NCI-H82 (cell line): ENCODE measurements around the gene ACR.
"Not testable (repeated sequence)": the region's sequence is repeated elsewhere in the genome, so short reads cannot be mapped to it uniquely, and the experiment has no call there.

Experiments used
- DNase-seq: peaks from one replicate; lab custom pipeline; 2025; lab: John Stamatoyannopoulos, UW

Gene ACR

GRCh38 chr22:50732681-50733080 lies 5.3 kb upstream of the ACR start:
- no peak for DNase-seq

GRCh38 chr22:50733521-50734342 lies 4.3 kb upstream of the ACR start:
- no peak for DNase-seq

- DNase-seq, result no peak
Measured at GRCh38 chr22:50734343-50734771, 3.6 kb upstream of the ACR start.

- DNase-seq, result no peak
Measured at GRCh38 chr22:50734986-50735738, 2.8 kb upstream of the ACR start.

- DNase-seq, result no peak
Measured at GRCh38 chr22:50735739-50736030, 2.3 kb upstream of the ACR start.

GRCh38 chr22:50738649-50739227 lies 734 bp downstream of the ACR start:
- DNase-seq, result no peak

GRCh38 chr22:50739279-50739691 lies 1.3 kb downstream of the ACR start:
- DNase-seq, result no peak

GRCh38 chr22:50739894-50740293 lies 1.9 kb downstream of the ACR start:
- DNase-seq, result no peak

- not testable (repeated sequence) for DNase-seq
Measured at GRCh38 chr22:50740714-50741113, 2.7 kb downstream of the ACR start.

- not testable (repeated sequence) for DNase-seq
Measured at GRCh38 chr22:50744424-50744823, 6.4 kb downstream of the ACR start.

- not testable (repeated sequence) for DNase-seq
Measured at GRCh38 chr22:50747521-50747920, 9.5 kb downstream of the ACR start.

- DNase-seq, result not testable (repeated sequence)
Measured at GRCh38 chr22:50748630-50749029, 10.6 kb downstream of the ACR start.

GRCh38 chr22:50749302-50750074 lies 11.5 kb downstream of the ACR start:
- DNase-seq, result not testable (repeated sequence)

- DNase-seq, result not testable (repeated sequence)
Measured at GRCh38 chr22:50755251-50755650, 17.2 kb downstream of the ACR start.

- not testable (repeated sequence) for DNase-seq
Measured at GRCh38 chr22:50756406-50756805, 18.4 kb downstream of the ACR start.

GRCh38 chr22:50756949-50757491 lies 19.0 kb downstream of the ACR start:
- DNase-seq, result peak; percentile 50

- peak; percentile 8 for DNase-seq
Measured at GRCh38 chr22:50759597-50760341, 21.8 kb downstream of the ACR start.

- not testable (repeated sequence) for DNase-seq
Measured at GRCh38 chr22:50761829-50762228, 23.8 kb downstream of the ACR start.

- not testable (repeated sequence) for DNase-seq
Measured at GRCh38 chr22:50764288-50764687, 26.3 kb downstream of the ACR start.

GRCh38 chr22:50775132-50775531 lies 37.1 kb downstream of the ACR start:
- DNase-seq, result peak; percentile 87

- DNase-seq, result not testable (repeated sequence)
Measured at GRCh38 chr22:50777631-50778030, 39.6 kb downstream of the ACR start.
